Chondrocyte (in vitro differentiated cells): Measurements from ENCODE around the gene SLAMF8. TPM values are rescaled to one million over a fixed set of nuclear protein-coding genes. Genes with fewer than 3 reads are reported as not detected.

Experiments
- DNase-seq: peaks from one replicate; pipeline ENCODE4 v3.0.0; 2021; ENCODE audit warnings: mixed read lengths, low spot score
- H3K27ac Mint-ChIP-seq: one replicate; pipeline ENCODE4 v1.8.0; 2021; ENCODE audit warnings: mild to moderate bottlenecking, moderate library complexity, mixed read lengths; ENCODE audit not compliant: unreplicated experiment
- H3K27me3 Mint-ChIP-seq: 2 replicates; pipeline ENCODE4 v1.8.0; 2021; ENCODE audit warnings: low read depth, mixed read lengths
- H3K36me3 Mint-ChIP-seq: 2 replicates; pipeline ENCODE4 v1.8.0; 2021; ENCODE audit warnings: low read depth, mixed read lengths
- H3K4me1 Mint-ChIP-seq: 2 replicates; pipeline ENCODE4 v1.8.0; 2021; ENCODE audit warnings: low read depth, mild to moderate bottlenecking, mixed read lengths
- H3K4me3 Mint-ChIP-seq: one replicate; pipeline ENCODE4 v1.8.0; 2021; ENCODE audit warnings: mild to moderate bottlenecking, moderate library complexity, mixed read lengths; ENCODE audit not compliant: unreplicated experiment
- H3K9me3 Mint-ChIP-seq: 2 replicates; pipeline ENCODE4 v1.8.0; 2021; ENCODE audit warnings: low read depth, mixed read lengths
- total RNA-seq: library from RNA; stranded (reverse); gene quantifications from 3 replicates; pipeline ENCODE4 v1.2.1, GENCODE V29; 2021
- TF ChIP-seq, protein P1 (sequence below): fragments of 200-600 bp; sonication (generic); IDR thresholded peaks from 2 replicates; pipeline ENCODE4 v1.5.0; 2021; ENCODE audit warnings: antibody characterized with exemption, mild to moderate bottlenecking, moderate library complexity

The SLAMF8 gene
- total RNA-seq, 1 donor from 2014 or later = not detected

GRCh38 chr1:159864262-159864661 is 37.6 kb downstream of the SLAMF8 start:
- H3K27me3 Mint-ChIP-seq = no peaks in the 10 kb centered on the region
- DNase-seq = no peak
- H3K36me3 Mint-ChIP-seq = no peaks in the 10 kb centered on the region
- peaks cover 7% of the 10 kb centered on the region for H3K4me1 Mint-ChIP-seq
- TF ChIP-seq, protein P1, sequence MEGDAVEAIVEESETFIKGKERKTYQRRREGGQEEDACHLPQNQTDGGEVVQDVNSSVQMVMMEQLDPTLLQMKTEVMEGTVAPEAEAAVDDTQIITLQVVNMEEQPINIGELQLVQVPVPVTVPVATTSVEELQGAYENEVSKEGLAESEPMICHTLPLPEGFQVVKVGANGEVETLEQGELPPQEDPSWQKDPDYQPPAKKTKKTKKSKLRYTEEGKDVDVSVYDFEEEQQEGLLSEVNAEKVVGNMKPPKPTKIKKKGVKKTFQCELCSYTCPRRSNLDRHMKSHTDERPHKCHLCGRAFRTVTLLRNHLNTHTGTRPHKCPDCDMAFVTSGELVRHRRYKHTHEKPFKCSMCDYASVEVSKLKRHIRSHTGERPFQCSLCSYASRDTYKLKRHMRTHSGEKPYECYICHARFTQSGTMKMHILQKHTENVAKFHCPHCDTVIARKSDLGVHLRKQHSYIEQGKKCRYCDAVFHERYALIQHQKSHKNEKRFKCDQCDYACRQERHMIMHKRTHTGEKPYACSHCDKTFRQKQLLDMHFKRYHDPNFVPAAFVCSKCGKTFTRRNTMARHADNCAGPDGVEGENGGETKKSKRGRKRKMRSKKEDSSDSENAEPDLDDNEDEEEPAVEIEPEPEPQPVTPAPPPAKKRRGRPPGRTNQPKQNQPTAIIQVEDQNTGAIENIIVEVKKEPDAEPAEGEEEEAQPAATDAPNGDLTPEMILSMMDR = no peak
- H3K9me3 Mint-ChIP-seq = no peaks in the 10 kb centered on the region
- no peak overlapping the region for H3K4me3 Mint-ChIP-seq
- H3K27ac Mint-ChIP-seq = no peak overlapping the region

DNA sequence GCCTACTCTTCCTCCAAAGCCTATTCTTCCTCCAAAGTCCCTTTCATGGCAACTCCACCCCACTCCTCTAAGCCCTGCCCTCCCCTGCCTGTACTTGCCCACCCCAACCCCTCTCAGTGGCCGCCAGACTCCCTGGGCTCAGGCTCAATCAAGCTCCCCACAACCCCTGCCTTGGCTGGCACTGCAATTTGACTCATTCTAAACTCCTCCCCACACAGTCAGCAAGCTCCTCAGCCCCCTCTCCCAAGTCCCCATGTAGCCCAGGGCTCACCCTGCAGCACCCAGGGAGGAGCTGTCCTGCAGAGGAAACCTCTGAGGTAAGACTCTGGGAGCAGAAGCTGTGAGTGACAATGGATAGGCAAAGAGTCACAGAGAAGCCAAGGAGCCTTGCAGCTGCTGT is 39.4 kb downstream of the SLAMF8 start:
- DNase-seq = no peak
- Mint-ChIP-seq H3K4me3 (no peak overlapping the region), H3K27me3 (no peaks in the 10 kb centered on the region), H3K27ac (no peak overlapping the region), H3K9me3 (no peaks in the 10 kb centered on the region), H3K36me3 (no peaks in the 10 kb centered on the region), H3K4me1 (peaks cover 8% of the 10 kb centered on the region)
- TF ChIP-seq, protein P1 = no peak

DNA sequence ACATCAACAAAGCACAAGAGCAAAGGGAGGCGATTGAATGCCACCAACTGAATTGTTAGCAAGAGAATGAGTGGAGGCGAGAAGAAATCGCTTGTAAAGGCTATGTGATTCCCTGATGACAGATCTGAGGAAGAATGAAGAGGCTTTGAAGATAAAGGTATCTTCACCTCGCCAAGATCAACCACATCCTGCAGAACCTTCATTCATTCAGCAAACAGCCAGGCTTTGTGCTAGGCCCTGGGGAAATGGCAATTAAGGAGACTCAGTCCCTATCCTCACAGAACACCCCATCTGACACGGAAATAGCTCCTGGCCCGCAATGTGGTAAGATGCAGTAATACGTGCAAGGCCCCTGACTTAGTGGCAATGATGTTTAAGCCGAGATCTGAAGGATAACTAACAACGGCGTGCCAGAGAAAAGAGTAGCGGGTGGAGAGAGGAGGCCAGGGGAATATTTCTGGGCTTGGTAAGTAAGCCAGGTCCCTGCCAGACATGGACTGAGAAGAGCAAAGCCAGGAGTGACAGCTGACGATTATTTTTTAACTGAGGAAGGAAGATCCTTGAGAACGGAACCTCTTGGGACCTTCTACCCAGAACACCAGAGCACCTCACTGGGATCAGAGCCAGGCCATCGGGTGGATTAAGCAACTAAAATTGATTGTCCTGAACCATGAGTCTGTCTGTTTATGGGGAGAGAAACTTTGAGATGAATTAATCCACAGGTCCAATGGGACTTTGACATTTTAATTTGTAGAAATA is 40.4 kb downstream of the SLAMF8 start:
- TF ChIP-seq, protein P1 = no peak
- Mint-ChIP-seq H3K4me3 (no peak overlapping the region), H3K36me3 (no peaks in the 10 kb centered on the region), H3K9me3 (no peaks in the 10 kb centered on the region), H3K4me1 (peaks cover 8% of the 10 kb centered on the region), H3K27me3 (no peaks in the 10 kb centered on the region), H3K27ac (no peak overlapping the region)
- DNase-seq = no peak

- no peak for DNase-seq
- H3K4me1 Mint-ChIP-seq = peaks cover 8% of the 10 kb centered on the region
- H3K27me3 Mint-ChIP-seq = no peaks in the 10 kb centered on the region
- H3K9me3 Mint-ChIP-seq = no peaks in the 10 kb centered on the region
- no peak overlapping the region for H3K27ac Mint-ChIP-seq
- no peak overlapping the region for H3K4me3 Mint-ChIP-seq
- H3K36me3 Mint-ChIP-seq = no peaks in the 10 kb centered on the region
- TF ChIP-seq, protein P1 = no peak
Observed at GRCh38 chr1:159867664-159868026, 41.0 kb downstream of the SLAMF8 start.

DNA sequence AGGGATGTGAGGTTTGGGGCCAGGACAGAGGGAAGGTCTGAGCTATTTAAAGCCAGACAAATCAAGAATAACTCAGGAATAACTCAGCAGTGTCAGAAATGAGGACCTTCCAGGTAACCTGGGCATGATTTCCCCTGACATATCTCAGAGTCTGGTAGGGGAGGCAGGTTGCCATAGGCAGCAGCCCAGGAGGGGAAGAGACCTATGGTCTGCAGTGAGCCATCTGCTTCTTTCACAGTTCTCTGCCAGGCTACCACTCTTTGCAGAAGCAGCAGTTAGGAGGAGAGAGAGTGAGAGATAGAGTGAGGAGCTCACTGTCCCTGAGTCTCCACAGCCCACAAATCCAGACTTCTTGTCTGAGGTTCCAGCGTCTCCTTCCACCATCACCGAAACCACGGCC is 42.1 kb downstream of the SLAMF8 start:
- Mint-ChIP-seq H3K4me3 (no peak overlapping the region), H3K9me3 (no peaks in the 10 kb centered on the region), H3K27me3 (no peaks in the 10 kb centered on the region), H3K27ac (no peak overlapping the region), H3K36me3 (no peaks in the 10 kb centered on the region), H3K4me1 (peaks cover 8% of the 10 kb centered on the region)
- TF ChIP-seq, protein P1 = no peak
- DNase-seq = no peak
